ENCODE results near the gene CDK5R2.

CDK5R2 gene

DNA sequence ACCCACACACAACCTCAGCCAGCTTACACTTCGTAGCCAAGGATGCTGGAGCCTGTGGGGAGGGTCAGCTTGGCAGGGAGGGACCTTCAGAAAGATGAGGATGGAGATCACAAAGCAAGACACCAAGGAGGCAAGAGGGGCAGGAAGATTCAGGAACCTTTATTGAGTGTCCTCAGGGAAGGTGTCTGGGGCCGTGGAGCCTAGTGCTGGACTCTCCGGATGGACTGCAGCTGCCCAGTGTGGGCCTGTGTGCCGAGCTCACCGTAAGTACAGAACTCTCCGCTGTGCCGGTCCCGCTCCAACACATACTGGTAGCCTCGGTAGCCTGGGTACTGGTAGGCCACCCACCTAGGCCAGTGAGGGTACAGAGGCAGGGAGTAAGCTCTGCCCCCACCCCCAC, 30.6 kb downstream of the CDK5R2 start:
- no peak overlapping the region for H3K4me3 ChIP-seq (ENCODE audit: low read depth, low read length)
- DNase-seq (ENCODE audit: low read depth): no peak
- no peak for TF ChIP-seq CTCF (IDR thresholded peaks at IDR 0.05; ENCODE audit: insufficient read depth, low read depth, low read length, missing control alignments)

DNA sequence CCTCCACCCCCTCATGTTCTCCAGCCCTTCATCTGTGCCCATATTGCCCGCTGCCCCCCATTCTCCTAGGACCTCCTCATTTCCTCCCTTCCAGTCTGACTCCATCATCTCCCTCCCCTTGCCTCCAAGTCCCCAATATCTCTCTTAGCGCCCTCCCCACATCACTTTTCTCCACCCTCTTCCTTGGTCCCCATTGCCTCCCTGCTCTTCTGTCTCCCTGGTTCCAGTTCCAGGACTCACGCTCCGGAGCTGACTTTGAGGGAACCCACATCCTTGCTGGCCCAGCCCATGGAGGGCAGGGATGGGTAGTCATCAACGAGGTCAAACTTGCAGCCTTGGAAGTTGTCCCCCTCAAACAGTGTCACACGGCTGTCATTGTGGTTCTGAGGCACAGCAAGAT, 31.1 kb downstream of the CDK5R2 start:
- no peak for TF ChIP-seq CTCF (IDR thresholded peaks at IDR 0.05; ENCODE audit: insufficient read depth, low read depth, low read length, missing control alignments)
- no peak for DNase-seq (ENCODE audit: low read depth)
- no peak overlapping the region for H3K4me3 ChIP-seq (ENCODE audit: low read depth, low read length)

DNA sequence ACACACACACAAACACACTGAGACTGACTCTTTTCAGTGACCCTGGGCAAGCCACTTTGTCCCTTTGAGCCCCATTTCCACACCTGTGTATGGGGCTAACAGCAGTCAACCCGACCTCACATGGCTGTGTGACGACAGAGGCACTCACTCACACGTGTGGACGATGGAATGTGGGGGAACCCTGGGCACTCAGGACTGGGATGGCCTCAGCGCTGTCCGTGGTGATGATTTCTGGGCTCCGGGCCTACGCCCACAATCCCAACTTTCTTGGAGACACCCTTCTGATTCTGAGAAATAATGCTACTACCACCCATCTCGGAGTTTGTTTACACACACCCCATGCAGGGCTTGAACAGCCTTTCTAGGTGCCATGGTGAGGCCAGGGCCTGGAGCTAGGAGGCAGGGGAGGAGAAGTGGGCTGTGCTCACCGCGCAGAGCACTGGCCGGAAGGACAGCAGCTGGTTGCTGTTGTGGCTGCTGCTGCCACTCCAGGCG, 32.3 kb downstream of the CDK5R2 start:
- H3K4me3 ChIP-seq (ENCODE audit: low read depth, low read length): no peak overlapping the region
- no peak for TF ChIP-seq CTCF (IDR thresholded peaks at IDR 0.05; ENCODE audit: insufficient read depth, low read depth, low read length, missing control alignments)
- DNase-seq (ENCODE audit: low read depth): no peak

DNA sequence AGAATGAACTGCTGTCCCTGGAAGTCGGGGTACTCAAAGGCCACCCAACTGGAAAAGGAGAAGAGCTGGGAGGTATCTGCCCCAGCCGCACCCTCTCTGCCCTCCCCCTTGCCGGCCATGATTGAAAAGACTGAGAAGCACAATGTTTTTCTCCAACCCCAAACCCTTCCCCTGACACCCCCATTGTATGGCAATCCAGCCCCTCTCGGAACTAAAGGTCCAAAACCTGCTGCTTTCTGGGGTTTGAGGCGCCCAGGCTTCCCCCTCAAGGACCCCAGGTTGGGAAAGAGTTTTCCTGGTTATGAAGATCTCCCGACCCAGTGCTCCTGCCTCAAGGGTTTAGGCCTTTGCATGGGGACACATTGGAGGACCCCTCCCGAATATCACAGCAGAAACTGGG, 32.7 kb downstream of the CDK5R2 start:
- TF ChIP-seq CTCF (IDR thresholded peaks at IDR 0.05; ENCODE audit: insufficient read depth, low read depth, low read length, missing control alignments): no peak
- H3K4me3 ChIP-seq (ENCODE audit: low read depth, low read length): no peak overlapping the region
- DNase-seq (ENCODE audit: low read depth): no peak

- H3K4me3 ChIP-seq (ENCODE audit: low read depth, low read length): no peak overlapping the region
- no peak for TF ChIP-seq CTCF (IDR thresholded peaks at IDR 0.05; ENCODE audit: insufficient read depth, low read depth, low read length, missing control alignments)
- DNase-seq (ENCODE audit: low read depth): no peak
Measured at GRCh38 chr2:218992703-218993344, 33.4 kb downstream of the CDK5R2 start.

- no peak for DNase-seq (ENCODE audit: low read depth)
- no peak for TF ChIP-seq CTCF (IDR thresholded peaks at IDR 0.05; ENCODE audit: insufficient read depth, low read depth, low read length, missing control alignments)
- no peak within 1 kb of the TSS for H3K4me3 ChIP-seq (ENCODE audit: low read depth, low read length)
Measured at GRCh38 chr2:218993345-218994315, 34.2 kb downstream of the CDK5R2 start, which contains the start of gene CRYBA2. CRYBA2 (minus strand) TSS chr2:218993422; CDS start chr2:218993176, 246 bp downstream.
